Lower leg skin (tissue), 4 donors: ENCODE results near the gene AFAP1L1. TPM values are rescaled to one million over a fixed set of nuclear protein-coding genes. Genes with fewer than 3 reads are reported as not detected.

Source experiments
- DNase-seq, 2 donors: peaks; one replicate each; pipeline ENCODE4 v3.0.0-alpha.2; 2019; ENCODE audit warnings: low spot score in 2 of 2
- H3K4me3 ChIP-seq: fragments of 200-600 bp; sonication (generic); 2 replicates; pipeline ENCODE4 v1.5.1; 2017; ENCODE audit warnings: mild to moderate bottlenecking, low read depth; ENCODE audit not compliant: poor library complexity, severe bottlenecking
- POLR2A ChIP-seq, 2 donors: fragments of 450-650 bp; IDR thresholded peaks; one replicate each; pipeline ENCODE4 v1.6.1; 2016 to 2017; ENCODE audit warnings: antibody characterized with exemption in 2 of 2, mild to moderate bottlenecking in 1 of 2, moderate library complexity in 1 of 2
- WGBS, 2 donors: methylation state at CpG; one replicate each; pipeline ENCODE4 v1.1.5; 2018; 5-methylcytosine and 5-hydroxymethylcytosine counted together
- intact Hi-C: fragments of 100-400 bp; cut with DNase I; formaldehyde crosslinking; loops from one replicate; pipeline ENCODE4 v1.15.0; 2023; ENCODE audit warnings: low total_unique reads
- total RNA-seq, 4 donors: library from RNA; depleted of rRNA; stranded (reverse); fragments of >200 nt; gene quantifications; one replicate each; pipeline ENCODE4 v1.1.0, GENCODE V29; 2016
- TF ChIP-seq, protein P1 (sequence below), 3 donors: fragments of 450-650 bp; IDR thresholded peaks; one replicate each; pipeline ENCODE4 v1.5.1; 2016; ENCODE audit warnings: antibody characterized with exemption in 3 of 3, mild to moderate bottlenecking in 3 of 3, moderate library complexity in 2 of 3

Gene AFAP1L1
- total RNA-seq, 4 donors from 2014 or later = 6.3 to 10.8 (median 8.0) TPM

DNA sequence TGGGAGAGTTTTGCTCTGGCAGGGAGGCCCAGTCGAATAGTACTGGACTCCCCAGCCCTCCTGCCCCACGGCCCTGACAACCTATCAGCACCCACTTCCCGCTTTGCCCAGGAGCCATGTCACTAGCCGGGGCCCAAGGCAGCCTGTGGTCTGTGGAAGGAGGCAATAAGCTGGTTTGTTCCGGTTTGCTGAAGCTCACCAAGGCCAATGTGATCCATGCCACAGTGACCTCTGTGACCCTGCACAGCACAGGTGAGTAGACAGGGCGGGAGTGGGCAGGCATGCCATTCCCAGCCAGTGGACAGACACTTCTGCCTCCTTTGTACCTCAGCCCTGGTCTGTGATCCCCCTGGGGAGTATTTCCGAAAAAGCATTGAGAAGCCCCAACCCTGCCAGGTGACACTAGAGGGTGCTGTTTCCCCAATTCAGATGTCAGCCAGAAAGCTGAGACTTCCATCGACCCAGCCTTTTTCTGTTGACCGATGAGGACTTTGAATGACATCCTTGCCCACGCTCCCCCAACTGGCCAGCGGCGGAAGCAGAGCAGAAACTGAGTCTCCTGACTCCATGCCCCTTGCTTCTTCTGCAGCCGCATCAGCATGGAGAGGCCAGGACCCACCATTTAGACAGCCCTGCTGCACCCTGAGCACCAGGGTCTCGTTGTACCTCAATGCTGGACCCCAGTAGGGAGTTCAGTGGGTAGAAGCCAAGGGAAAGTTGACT, 95.8 kb downstream of the AFAP1L1 start:
- no peak overlapping the region for H3K4me3 ChIP-seq
- WGBS, 2 donors = 43 to 45% methylated on average over 14 of the region's 14 CpGs
- TF ChIP-seq, protein P1, sequence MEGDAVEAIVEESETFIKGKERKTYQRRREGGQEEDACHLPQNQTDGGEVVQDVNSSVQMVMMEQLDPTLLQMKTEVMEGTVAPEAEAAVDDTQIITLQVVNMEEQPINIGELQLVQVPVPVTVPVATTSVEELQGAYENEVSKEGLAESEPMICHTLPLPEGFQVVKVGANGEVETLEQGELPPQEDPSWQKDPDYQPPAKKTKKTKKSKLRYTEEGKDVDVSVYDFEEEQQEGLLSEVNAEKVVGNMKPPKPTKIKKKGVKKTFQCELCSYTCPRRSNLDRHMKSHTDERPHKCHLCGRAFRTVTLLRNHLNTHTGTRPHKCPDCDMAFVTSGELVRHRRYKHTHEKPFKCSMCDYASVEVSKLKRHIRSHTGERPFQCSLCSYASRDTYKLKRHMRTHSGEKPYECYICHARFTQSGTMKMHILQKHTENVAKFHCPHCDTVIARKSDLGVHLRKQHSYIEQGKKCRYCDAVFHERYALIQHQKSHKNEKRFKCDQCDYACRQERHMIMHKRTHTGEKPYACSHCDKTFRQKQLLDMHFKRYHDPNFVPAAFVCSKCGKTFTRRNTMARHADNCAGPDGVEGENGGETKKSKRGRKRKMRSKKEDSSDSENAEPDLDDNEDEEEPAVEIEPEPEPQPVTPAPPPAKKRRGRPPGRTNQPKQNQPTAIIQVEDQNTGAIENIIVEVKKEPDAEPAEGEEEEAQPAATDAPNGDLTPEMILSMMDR (IDR thresholded peaks at IDR 0.05) = peak in 1 of 3 donors; percentile 14
- TF ChIP-seq POLR2A (IDR thresholded peaks at IDR 0.05) = no peak
- peak in 1 of 2 donors; percentile 85 for DNase-seq
- intact Hi-C loops = no loop called here

- intact Hi-C loops = no loop called here
- WGBS, 2 donors = 88 to 92% methylated on average over 22 of the region's 22 CpGs
- DNase-seq = peak in 1 of 2 donors; percentile 83
- H3K4me3 ChIP-seq = no peak overlapping the region
- no peak for TF ChIP-seq POLR2A (IDR thresholded peaks at IDR 0.05)
- TF ChIP-seq, protein P1 (IDR thresholded peaks at IDR 0.05) = no peak
Observed at GRCh38 chr5:149367972-149368645, 96.5 kb downstream of the AFAP1L1 start.

DNA sequence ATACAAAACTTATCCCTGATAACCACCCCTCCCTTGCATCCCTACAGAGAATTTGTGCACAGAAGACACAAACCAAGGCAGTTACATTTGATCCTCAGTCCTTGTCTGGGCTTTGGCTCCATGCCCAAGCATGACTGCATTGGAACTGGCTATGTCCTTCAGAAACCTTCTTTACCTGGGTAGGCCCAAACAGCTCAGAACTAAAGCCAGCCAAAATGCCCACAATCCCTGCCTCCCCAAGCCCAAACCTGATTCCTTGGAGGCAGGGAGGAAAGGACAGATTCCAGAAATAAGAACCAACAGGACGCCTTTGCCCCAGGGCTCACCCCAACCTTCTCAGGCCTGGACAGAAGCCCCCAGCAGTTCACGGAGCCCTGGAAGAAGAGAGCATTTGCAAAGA, 99.2 kb downstream of the AFAP1L1 start:
- peak in 1 of 2 donors; percentile 62 for DNase-seq
- WGBS, 2 donors = 67 to 73% methylated on average over 2 of the region's 2 CpGs
- intact Hi-C loops = loop anchor here (5.0 kb wide), 1 partner anchor 54 kb away; no protein-coding TSS in a partner anchor
- H3K4me3 ChIP-seq = no peak overlapping the region
- TF ChIP-seq, protein P1 (IDR thresholded peaks at IDR 0.05) = no peak
- TF ChIP-seq POLR2A (IDR thresholded peaks at IDR 0.05) = no peak

DNA sequence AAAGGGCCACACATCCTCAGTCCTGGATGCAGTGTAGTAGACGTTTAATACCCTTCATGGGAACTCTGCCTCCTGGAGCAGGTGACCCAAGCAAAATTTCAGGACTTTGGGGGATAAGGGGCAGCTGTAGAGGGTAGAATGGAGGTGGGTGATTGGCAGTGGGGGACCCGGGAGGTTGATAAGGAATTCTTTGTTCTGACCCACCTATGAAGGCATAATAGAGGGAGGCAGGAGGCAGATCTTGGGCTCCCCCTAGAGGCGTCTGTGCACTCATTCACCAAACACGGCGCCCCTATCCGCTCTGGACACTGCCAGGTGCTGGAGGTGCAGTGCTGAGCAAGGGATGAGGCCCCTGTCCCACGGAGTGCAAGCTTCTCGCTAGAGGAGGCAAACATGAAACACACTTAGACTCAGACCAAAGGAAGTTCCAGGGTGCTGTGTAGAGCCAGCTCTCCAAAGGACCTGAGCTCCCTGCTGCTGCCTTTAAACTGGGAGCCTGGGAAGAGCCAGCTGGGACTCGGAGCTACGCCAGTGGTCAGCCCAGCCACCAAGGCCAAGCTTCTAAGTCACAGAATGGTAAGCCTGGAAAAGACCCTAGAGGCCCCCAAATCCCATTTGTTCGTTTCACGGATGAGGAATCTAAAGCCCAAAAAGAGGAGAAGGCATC, 99.8 kb downstream of the AFAP1L1 start:
- no peak for TF ChIP-seq POLR2A (IDR thresholded peaks at IDR 0.05)
- TF ChIP-seq, protein P1 (IDR thresholded peaks at IDR 0.05) = no peak
- 38 to 49% methylated on average over 12 of the region's 12 CpGs for WGBS, 2 donors
- no peak overlapping the region for H3K4me3 ChIP-seq
- intact Hi-C loops = loop anchor here (5.0 kb wide), 1 partner anchor 54 kb away; no protein-coding TSS in a partner anchor
- peak in 1 of 2 donors; percentile 90 for DNase-seq

GRCh38 chr5:149372076-149372795, 100.6 kb downstream of the AFAP1L1 start:
- H3K4me3 ChIP-seq = no peak overlapping the region
- TF ChIP-seq, protein P1 (IDR thresholded peaks at IDR 0.05) = no peak
- no peak for TF ChIP-seq POLR2A (IDR thresholded peaks at IDR 0.05)
- peak in 1 of 2 donors; percentile 42 for DNase-seq
- 47 to 70% methylated on average over 4 of the region's 4 CpGs for WGBS, 2 donors
- intact Hi-C loops = loop anchor here (5.0 kb wide), 1 partner anchor 55 kb away; no protein-coding TSS in a partner anchor
